HG02852 (cell line): ENCODE data around the gene ANKRD1.

Experiments
- ATAC-seq: cut with Tn5 transposase; IDR thresholded peaks from one replicate; pipeline ENCODE4 v1.9.1; 2021; ENCODE audit warnings: mild to moderate bottlenecking, moderate library complexity; ENCODE audit not compliant: unreplicated experiment

ANKRD1 gene

DNA sequence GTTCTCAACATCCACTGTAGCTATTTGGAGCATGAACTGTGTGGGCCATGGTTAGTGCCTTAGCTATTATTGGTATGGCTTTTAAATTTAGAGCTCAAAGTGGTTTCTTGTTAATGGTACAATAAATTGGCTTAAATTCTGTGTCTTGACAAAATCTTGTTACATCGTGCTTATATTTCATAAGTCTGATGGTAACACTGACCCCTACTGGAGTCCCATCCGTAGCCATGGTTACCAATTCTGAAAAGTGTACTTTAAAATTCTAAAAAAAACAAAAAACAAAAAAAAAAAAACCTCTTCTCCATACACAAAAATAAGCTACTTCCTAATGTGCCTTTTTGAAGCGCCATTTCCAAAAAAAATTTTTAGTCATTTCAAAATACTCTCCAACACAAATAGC, 55.5 kb downstream of the ANKRD1 start:
- no peak for ATAC-seq

DNA sequence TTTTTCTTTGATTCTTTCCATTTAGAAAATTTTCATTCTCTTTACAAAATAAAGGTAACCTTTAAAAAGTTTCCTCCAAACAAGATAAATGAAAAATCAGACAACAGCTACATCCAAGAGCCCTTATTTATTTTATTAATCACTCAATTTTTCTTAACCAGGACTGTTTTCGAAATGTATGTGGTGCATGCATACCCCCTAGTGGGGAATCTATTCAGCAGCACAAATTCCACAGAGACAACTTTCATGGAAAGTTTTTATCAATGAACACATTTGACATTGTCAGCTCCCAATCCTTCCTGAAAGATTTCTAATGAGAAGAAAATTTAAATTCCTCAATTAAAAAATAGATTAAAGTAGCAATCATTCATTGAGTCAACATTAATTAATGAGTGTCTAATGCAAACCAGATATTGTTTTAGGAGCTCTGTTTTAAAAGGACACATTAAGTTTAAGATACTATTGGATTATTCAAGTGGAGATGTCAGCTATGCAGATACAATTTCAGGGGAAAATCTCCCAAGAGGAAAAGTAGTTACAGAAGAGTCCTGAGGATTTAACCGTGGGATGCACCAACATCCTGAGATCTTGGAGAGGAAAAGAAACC, 57.9 kb downstream of the ANKRD1 start:
- no peak for ATAC-seq
